HG03565 (cell line): ENCODE data around the gene SNRPA1.
"Not testable (repeated sequence)": the region's sequence is repeated elsewhere in the genome, so short reads cannot be mapped to it uniquely, and the experiment has no call there.

Experiments
- ATAC-seq: cut with Tn5 transposase; IDR thresholded peaks from one replicate; pipeline ENCODE4 v1.9.1; 2021; ENCODE audit warnings: mild to moderate bottlenecking, moderate library complexity; ENCODE audit not compliant: unreplicated experiment

SNRPA1 gene

DNA sequence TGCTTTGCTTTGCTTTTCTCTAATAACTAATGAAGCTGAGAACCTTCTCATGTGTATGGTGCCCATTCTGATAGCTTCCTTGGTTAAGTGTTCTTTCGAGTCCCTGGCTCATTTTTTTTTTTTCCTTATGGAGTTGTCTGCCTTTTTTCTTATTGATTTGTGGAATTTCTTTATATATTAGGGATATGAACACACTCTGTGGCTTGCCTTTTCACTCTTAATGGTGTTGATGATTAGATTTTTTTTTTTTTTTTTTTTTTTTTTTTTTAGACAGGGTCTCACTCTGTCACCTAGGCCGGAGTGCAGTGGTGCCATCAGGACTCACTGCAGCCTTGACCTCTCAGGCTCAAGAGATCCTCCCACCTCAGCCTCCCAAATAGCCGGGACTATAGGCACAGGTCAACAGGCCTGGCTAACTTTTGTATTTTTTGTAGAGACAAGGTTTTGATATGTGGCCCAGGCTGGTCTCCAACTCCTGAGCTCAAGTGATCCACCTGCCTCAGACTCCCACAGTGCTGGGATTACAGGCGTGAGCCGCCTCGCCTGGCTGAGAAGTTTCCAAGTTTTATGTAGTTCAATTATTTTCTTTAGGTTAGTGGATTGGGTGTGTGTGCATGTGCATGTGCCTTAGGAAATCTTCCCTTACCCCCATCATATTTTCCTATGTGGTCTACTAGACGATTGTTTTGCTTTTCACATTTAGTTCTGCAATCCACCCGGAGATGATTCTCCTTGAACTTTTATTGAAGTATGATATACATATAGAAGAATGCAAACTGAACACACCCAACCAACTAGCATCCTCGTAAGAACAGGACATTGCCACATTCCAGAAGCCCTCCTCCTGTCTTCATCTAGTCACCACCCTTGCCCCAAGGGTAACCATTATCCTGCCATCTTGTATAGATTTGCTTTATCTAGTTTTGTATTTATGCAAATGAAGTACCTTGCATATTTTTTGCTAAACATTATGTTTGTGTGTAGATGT is 1.7 kb upstream of the SNRPA1 start:
- no peak for ATAC-seq

DNA sequence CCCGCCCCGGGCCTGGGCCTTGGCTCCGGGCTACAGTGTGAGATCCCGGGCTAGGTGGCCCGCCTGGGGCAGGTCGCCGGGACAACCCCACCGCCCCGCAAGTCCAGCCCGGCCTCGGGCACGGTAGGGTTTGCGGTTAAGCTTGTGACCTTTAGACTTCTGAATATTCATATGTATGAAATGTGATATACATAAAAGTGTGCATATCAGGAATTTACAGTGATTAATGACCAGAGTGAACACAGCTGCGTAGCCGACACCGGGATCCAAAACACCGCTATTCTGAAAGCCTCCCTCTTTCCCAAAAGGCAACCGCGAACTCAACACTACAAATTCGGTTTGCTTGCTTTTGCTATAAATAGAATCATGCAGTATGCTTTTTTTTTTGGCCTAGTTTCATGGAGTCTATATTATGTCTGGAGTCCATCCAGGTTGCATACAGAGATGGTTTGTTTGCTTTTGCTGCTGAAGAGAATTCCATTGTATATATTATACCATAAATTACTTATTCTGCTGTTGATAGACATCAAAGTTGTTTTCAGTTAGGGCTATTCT is 636 bp upstream of the SNRPA1 start:
- no peak for ATAC-seq

DNA sequence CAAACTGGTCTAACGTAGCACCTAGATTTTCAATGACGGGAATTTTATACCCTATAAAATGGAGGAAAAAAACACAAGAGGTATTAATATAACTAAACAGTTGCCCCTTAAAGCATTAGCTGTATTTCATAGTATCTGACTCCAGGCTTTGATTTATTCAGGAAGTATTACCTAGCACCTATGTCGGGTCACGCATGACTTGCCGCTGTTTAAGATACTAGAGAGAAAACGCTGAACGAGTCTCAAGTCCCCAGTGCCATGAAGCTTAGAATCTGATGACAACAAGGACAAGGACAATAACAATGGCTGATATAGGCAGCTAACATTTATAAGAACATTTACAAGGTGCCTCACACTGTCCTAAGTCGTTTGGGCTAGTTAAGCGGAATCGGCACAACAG is 1.9 kb downstream of the SNRPA1 start:
- ATAC-seq = no peak

DNA sequence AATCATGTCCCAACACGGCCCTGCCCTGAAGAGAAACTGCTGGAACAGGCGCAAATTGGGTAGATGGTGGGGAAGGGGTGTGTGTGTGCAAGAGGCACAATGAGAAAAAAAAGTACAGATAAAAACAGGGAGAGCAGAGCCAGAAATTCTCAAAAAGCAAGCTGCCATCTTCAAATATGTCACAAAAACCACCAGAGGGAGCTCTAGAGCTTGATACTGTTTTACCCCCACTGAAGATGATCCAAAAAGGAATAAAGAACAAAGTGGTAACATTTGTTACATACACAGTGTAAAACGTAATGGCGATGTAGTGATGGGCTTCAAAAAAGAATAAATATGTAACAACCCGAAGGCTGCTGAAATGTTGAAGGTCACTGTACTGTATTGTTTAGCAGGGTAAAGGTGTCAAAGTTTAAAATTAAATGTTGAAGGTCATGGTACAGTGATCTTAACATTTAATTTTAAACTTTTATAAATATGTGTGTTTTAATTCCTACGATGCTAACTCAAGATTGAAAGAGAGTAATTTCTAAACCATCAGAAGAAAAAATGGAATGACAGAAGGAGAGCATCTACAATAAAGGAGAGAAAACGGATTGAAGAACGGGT is 6.0 kb downstream of the SNRPA1 start:
- no peak for ATAC-seq

DNA sequence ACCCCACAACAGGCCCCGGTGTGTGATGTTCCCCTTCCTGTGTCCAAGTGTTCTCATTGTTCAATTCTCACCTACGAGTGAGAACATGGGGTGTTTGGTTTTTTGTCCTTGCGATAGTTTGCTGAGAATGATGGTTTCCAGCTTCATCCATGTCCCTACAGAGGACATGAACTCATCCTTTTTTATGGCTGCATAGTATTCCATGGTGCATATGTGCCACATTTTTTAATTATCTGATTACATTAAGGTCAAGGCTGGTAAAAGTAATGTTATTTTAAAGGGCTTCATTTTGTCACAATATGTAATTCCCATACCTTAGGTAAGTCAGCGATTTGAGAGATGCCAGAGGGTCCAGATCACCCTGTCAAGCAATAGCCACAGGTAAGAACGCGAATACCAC is 7.7 kb downstream of the SNRPA1 start:
- not testable (repeated sequence) for ATAC-seq

DNA sequence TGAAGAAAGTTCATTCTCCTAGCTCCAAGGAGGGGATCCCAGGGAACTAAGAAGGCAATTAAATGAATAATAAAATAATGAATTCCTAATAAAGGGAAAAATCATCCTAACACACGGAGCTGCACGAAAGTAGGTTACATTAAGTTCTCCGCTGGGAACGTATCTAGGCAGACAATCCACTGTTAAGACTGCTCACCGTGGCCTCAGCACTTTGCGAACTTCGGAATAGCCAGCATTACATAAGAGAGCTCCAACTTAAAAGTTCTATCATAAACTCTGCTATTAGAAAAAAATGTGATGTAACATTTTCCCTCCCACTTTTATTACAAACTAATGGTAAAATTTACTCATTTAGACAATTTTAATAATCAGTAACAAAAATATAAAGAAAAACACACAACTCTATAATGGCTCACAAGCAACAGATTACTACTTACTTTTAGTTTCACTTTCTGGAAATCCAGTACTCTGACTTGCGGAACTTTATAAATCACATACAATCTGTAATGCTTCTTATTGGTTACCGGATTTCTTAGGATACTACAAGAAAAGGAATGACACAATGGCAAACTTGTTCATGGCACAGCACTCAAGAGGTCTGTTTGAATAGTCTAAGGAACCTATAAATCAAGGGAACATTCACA is 8.5 kb downstream of the SNRPA1 start:
- ATAC-seq = no peak

DNA sequence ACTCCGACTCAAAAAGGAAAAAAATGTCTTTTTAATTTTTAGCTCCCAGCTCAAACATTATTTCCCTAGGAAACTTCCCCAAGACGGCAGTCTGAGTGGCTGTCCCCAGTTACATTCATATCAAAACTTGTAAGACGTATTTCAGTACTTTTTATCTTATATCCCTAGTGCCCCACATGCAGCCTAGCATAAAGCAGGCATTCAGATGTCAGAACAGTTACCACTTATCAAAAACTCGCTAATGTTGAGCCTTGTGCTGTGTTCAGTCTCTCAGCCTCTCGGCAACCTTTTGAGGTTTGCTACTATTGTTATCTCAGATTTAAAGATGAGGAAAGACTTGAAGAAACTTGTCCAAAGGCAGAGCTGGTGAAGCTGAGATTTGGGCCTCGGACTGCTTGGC is 11.1 kb downstream of the SNRPA1 start:
- no peak for ATAC-seq

DNA sequence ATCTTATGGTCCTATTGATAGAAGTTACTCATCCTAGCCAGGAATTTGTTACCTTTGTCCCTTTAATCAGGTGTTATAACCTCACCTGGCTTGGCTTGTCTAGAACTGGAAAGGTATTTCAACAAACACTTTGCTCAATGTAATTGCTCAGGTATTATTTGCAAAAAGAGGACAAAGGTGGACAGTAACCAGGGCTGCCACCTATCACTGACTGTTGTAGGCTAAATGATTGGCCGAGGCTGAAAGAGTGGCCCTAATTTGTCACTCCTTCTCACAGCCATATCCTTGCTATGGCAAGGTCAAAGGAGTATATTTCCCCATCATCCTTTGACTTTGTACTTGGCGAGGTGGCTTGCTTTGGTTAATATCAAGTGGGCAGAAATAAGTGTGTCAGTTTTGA is 15.0 kb downstream of the SNRPA1 start:
- no peak for ATAC-seq

DNA sequence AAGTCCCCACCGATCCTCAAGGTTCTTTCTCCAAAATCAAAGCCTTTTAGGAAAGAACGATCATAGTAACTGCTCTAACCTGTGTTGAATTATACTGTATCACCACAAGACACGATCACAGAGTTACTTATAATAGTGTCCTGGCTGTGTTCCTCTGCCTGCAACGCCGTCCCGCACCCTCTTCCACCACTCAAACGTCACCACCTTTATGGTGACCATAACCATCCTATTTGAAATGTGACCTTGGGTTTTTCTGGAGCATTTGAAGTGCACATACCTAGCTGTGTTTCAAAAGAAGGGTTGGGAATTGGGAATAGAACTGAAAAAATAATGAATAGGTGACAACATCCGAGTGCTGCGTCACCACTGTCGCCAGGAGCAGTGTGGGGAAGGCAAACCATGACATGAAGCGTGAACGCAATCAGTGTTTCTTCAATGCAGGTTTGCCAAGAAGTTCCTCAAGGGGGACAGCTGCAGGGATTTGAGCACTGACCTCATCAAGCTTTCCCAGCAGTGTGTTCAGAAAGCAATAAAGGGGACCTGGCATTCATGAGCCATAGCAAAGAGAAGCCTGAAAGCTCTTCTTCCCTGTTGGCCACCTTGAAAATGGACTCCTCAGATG is 17.0 kb downstream of the SNRPA1 start:
- no peak for ATAC-seq

DNA sequence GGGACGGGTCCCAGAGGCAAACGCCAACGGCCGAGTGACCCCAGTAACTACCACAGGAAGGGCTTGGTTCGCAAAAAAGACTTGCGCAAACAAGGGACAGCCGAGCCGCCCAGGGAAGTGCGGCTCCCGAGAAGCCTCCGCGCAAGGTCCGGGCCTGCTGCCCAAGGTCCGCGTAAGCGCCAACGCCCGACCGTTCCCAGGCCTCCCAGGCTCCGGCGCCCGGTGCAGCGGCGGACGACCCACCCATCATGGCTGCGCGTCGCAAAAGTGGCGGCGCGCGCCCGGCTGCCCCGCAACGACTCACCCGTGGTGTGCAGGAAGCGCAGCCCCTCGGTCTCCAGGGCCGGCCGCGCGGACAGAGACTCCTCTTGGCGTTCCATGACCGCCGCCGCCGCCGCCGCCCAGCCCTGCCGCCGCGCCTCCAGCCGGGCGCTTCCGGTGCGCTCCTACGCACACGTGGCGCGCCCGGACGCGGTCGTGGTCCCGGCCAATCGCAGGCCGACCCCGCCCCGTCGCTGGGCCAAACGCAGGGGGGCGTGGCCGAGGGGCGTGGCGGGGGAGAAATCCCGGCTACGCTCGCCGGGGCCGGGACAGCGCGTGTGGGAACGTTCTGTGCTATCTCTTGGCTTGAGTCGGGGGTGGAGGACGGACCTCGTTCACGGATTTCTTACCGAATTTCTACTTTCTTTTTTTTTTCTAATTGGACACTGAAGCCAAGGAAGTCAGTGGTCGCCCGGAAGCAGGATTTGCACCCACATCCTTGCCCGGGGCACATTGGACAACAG is 17.8 kb downstream of the SNRPA1 start, which contains the start of gene SELENOS:
SELENOS (minus strand) TSS at position 448 of the 785 bp plus-strand sequence; CDS start at position 380, 68 bp downstream.
- ATAC-seq = peak; percentile 79

DNA sequence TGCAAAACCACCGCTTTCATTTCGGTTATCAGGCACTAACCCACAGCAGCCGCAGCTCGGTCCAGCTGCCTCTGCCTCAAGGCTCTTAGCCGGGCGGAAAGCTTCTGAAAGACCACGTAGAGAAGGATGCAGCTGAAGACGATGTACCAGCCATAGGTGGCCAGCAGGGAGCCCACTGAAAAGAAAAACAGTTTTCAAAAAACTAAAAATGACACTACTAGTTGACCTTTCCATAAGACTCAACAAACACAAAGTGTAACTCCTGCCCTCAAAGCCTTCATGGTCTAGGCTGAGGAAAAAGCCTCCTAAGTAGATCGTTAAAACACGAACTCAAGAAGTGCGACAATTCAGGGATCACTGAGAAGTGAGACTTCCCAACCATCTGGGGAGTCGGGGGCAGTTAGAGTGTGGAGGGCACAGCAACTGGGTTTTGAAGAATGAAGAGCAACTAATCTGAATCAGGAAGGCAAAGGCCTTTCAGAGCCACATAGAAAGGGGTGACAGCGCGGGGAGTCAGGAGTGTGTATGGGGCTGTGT is 18.5 kb downstream of the SNRPA1 start:
- no peak for ATAC-seq

DNA sequence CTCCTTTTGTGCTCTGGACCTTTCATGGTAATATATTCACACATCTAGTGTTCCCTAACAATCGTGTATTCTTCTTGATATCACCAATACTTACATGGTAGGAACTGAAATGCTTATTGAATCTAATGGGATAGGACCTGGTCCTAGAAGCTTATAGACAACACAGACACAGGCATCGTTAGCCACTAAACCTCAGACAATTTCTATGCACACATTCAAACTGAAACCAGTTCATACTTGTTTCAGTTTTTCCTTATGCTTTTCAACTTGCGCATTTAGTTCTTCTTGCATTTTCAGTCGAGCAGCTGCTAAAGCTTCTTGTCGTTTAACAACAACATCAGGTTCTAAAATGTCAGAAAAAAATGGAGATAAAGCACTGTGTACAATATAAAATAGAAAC is 20.0 kb downstream of the SNRPA1 start:
- ATAC-seq = peak; percentile 35

DNA sequence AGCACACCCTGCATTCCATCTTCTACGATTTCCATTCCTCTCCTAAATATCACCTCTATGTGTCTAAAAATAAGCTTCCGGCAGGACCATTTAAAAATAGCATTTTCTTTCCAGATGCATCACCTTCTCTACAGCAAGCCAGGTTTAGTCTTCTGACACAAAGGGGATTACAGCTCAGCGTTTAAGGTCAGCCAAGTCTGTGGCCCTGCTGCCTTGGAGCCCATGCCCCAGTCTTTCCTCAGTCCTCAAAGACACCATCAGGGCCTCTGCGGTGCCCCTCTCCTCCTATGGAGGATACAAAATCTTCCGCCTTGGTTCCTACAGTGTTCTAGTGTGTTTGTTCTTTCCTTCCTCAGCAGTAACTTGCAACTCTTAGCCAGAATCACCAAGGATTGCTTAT is 21.5 kb downstream of the SNRPA1 start:
- ATAC-seq = no peak

DNA sequence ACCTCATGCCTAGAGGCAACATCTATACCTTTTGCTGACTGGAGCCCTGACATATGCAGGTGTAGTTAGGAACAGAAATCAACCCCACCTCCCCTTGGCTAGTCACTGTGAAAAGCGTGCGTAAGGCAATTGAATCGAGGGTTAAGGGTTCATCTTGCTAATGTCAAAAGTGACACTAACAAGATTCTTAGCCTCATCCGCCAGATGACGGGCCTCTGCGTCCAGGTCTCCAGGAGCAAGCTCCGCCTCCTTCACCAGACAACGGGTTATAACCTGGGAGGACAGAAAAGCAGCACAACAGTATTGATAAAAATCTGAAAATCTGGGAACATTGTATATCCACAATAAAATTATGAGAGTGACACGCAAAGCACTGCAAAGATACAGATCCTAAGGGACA is 22.5 kb downstream of the SNRPA1 start:
- no peak for ATAC-seq

DNA sequence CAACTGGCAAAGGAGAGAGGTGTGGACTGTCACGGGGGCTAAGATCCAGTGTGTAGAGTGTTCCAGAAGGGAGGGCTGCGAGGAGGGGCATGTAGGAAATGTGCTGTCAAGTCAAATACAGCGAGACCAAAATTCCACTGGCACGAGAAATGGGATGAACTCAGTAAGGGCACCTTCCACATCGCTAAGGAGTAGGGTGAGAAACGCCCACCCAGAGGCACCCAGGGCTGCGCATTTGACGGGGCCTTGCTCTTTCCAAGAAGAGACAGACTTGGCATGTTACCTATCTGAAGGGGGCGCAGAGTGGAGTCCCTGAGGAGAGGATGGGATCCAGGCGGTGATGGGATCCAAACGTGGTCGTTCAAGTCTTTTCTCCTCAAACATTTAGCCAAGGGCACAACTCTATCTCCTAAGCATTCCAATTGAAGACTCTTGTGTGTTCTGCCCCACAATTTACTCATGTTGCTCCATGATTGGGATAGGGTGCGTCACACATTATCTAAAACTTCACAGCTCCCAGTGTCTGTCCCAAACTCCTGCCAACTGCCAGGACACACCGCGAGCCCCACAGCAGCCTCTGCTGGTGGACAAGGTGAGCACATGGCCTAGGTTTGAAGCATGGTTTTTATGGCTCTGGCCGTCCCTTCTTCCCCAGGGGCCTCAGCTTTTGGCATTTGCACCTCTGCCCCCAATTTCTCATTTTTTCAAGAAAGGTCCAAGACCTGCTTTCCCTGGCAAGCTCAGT is 25.4 kb downstream of the SNRPA1 start:
- ATAC-seq = no peak

DNA sequence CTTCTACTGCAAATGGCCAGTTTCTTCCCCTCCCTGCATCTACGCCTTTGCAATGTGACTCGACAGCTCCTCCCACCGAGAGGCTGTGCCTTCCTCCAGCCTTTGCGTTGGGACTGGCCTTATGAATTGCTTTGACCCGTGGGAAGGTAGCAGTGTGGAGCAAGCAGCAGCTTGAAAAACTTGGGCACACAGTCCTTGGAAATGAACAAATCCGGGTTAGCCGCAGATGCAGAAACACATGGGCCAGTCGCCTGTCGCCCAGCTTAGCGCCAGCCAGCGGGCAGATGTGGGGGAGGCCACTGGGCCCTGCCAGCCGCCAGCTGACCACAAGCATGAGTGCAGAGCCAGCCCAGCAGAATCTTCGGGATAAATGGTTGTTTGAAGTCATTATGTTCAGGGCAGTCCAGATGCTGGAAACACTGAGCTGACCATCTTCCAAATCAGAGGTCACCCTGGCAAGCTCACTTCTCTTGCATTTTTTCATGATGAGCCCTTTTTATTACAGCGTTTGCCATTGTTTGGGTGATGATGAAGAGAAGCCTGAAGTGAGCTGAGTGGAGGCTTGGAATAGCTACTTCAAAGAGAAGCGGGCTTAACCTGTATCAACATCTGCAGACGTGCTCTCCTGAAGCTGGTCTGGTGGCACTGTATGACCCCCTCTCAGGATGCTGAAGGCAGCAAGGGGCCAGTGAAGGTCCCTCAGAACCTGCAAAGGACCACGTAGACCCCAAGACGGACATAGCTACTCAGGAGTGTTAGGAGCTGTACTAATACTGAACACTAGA is 27.5 kb downstream of the SNRPA1 start:
- ATAC-seq = no peak

DNA sequence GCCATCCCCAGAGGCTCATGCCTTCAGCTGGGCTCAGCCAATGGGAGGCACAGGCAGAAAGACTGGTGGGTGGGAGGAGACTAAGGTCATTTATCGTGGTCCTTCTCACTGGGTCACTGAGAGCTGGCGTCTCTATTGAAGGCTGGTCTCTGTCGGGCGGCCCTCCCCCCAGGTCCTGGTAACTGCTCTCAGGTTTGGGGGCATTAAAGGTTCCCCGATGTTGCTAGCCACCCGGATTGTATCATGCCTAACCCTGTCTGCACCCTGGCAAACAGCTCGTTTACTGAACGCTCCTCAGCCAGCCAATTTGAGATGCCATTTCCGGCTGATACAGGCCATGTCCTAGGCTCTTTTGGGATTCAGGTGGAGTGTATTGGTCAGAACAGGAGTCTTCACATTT is 28.3 kb downstream of the SNRPA1 start:
- ATAC-seq = no peak

DNA sequence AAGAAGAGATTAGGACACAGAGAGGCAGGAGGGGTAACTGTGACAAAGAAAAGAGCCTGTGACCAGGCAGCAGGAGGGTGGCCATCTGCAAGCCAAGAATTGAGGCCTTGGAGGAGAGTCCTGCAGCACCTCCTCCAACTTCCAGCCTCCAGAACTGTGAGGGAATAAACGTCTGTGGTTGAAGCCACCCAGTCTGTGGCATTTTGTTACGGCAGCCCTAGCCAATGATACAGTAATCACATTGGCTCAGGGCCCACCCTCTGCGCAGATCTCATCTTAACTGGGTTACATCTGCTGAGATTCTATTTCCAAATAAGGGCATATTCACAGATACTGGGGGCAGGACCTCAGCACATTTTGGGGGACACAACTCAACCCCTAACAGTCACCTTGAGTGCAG is 29.0 kb downstream of the SNRPA1 start:
- no peak for ATAC-seq
